T-helper 22 cell (primary cell): ENCODE results near the gene SIL1.
"Not testable (repeated sequence)": the region's sequence is repeated elsewhere in the genome, so short reads cannot be mapped to it uniquely, and the experiment has no call there.

Experiments used
- DNase-seq: peaks from one replicate; pipeline ENCODE4 v3.0.0-alpha.2; 2020; ENCODE audit warnings: low read depth

The SIL1 gene

GRCh38 chr5:139068494-139069151 lies 129.5 kb downstream of the SIL1 start:
- no peak for DNase-seq

- no peak for DNase-seq
Observed at GRCh38 chr5:139068060-139068459, 130.1 kb downstream of the SIL1 start.

GRCh38 chr5:139065306-139065705 lies 132.9 kb downstream of the SIL1 start:
- no peak for DNase-seq

GRCh38 chr5:139064613-139065012 lies 133.6 kb downstream of the SIL1 start:
- DNase-seq: no peak

GRCh38 chr5:139063664-139064054 lies 134.5 kb downstream of the SIL1 start:
- DNase-seq: no peak

GRCh38 chr5:139062910-139063663 lies 135.1 kb downstream of the SIL1 start:
- no peak for DNase-seq

- no peak for DNase-seq
Observed at GRCh38 chr5:139061856-139062255, 136.3 kb downstream of the SIL1 start.

GRCh38 chr5:139061274-139061673 lies 136.9 kb downstream of the SIL1 start:
- DNase-seq: no peak

- DNase-seq: no peak
Observed at GRCh38 chr5:139058121-139058520, 140.0 kb downstream of the SIL1 start.

GRCh38 chr5:139057045-139057939 lies 140.9 kb downstream of the SIL1 start:
- DNase-seq: not testable (repeated sequence)

GRCh38 chr5:139052975-139053374 lies 145.2 kb downstream of the SIL1 start:
- no peak for DNase-seq

GRCh38 chr5:139051392-139051791 lies 146.8 kb downstream of the SIL1 start:
- no peak for DNase-seq

GRCh38 chr5:139050432-139050831 lies 147.7 kb downstream of the SIL1 start:
- DNase-seq: no peak

- no peak for DNase-seq
Observed at GRCh38 chr5:139049780-139050179, 148.4 kb downstream of the SIL1 start.

- DNase-seq: no peak
Observed at GRCh38 chr5:139046551-139046950, 151.6 kb downstream of the SIL1 start.

- DNase-seq: no peak
Observed at GRCh38 chr5:139043157-139043905, 154.8 kb downstream of the SIL1 start.

- no peak for DNase-seq
Observed at GRCh38 chr5:139040081-139040480, 158.1 kb downstream of the SIL1 start.

GRCh38 chr5:139038613-139039305 lies 159.4 kb downstream of the SIL1 start:
- no peak for DNase-seq

- no peak for DNase-seq
Observed at GRCh38 chr5:139037732-139038131, 160.4 kb downstream of the SIL1 start.

GRCh38 chr5:139036332-139036731 lies 161.8 kb downstream of the SIL1 start:
- DNase-seq: not testable (repeated sequence)

GRCh38 chr5:139027150-139027549 lies 171.0 kb downstream of the SIL1 start:
- DNase-seq: no peak
